H1 (cell line): ENCODE results near the gene DNAJB8. TPM values are rescaled to one million over a fixed set of nuclear protein-coding genes. Genes with fewer than 3 reads are reported as not detected.

Experiments used
- CTCF ChIA-PET: fragments of 300-600 bp; sonication (Branson Sonifier 250); formaldehyde crosslinking; loops from one replicate; lab custom pipeline; 2021; ENCODE audit not compliant: partially characterized antibody; lab: Charles Lee
- POLR2A ChIA-PET: fragments of 300-600 bp; sonication (Branson Sonifier 250); formaldehyde crosslinking; loops from one replicate; lab custom pipeline; 2021; ENCODE audit warnings: inconsistent platforms; ENCODE audit not compliant: partially characterized antibody; lab: Charles Lee
- DNase-seq, 2 experiments: peaks; one replicate each; pipeline versions ENCODE4 v3.0.0 to v3.0.0-alpha.2; 2010 to 2022; ENCODE audit warnings: low spot score in 2 of 2, low read depth in 1 of 2, mixed read lengths in 1 of 2
- FAIRE-seq: peaks from 2 replicates; lab custom pipeline; 2011; peaks lifted over from hg19 to GRCh38; lab: Jason Lieb, UNC
- H2AFZ ChIP-seq: 2 replicates; pipeline ENCODE4 v1.8.1; 2012; ENCODE audit warnings: low read length, inconsistent platforms
- H2AK5ac ChIP-seq: 2 replicates; pipeline ENCODE4 v1.6.1; 2013; ENCODE audit warnings: low read depth, low read length
- H2BK120ac ChIP-seq: replicated peaks from 2 replicates; pipeline ENCODE3; 2013; ENCODE audit warnings: low read depth, low read length, inconsistent platforms
- H2BK12ac ChIP-seq: 2 replicates; pipeline ENCODE4 v1.6.1; 2013; ENCODE audit warnings: low read depth, low read length
- H2BK15ac ChIP-seq: 2 replicates; pipeline ENCODE4 v1.6.1; 2013; ENCODE audit warnings: low read length
- H2BK20ac ChIP-seq: 2 replicates; pipeline ENCODE4 v1.6.1; 2013; ENCODE audit warnings: low read length
- H2BK5ac ChIP-seq: 2 replicates; pipeline ENCODE4 v1.6.1; 2013; ENCODE audit warnings: low read depth, low read length
- H3K14ac ChIP-seq: 2 replicates; pipeline ENCODE4 v1.6.1; 2013; ENCODE audit warnings: inconsistent platforms; ENCODE audit not compliant: insufficient read length
- H3K18ac ChIP-seq: 2 replicates; pipeline ENCODE4 v1.6.1; 2013; ENCODE audit warnings: low read length; ENCODE audit errors: extremely low read depth
- H3K23ac ChIP-seq: 2 replicates; pipeline ENCODE4 v1.6.1; 2013; ENCODE audit warnings: inconsistent platforms; ENCODE audit not compliant: insufficient read length
- H3K23me2 ChIP-seq: 2 replicates; pipeline ENCODE4 v1.6.1; 2013; ENCODE audit warnings: low read depth, low read length
- H3K27ac ChIP-seq: 2 replicates; pipeline ENCODE4 v1.6.1; 2011; ENCODE audit warnings: low read depth, low read length, inconsistent platforms
- H3K27me3 ChIP-seq, 4 experiments: replicated peaks in 1 of 4; 1 replicate in 1 of 4; 2 replicates in 3 of 4; pipeline versions ENCODE4 v1.6.1 to v1.8.1; 2011 to 2013; ENCODE audit warnings: low read length in 3 of 4, mild to moderate bottlenecking in 3 of 4, inconsistent platforms in 2 of 4, mixed read lengths in 2 of 4, moderate library complexity in 1 of 4; ENCODE audit not compliant: control insufficient read depth in 3 of 4, insufficient read depth in 3 of 4; ENCODE audit errors: extremely low read depth in 1 of 4
- H3K36me3 ChIP-seq, 4 experiments: 2 replicates each; pipeline versions ENCODE4 v1.6.1 to v1.8.1; 2011 to 2013; ENCODE audit warnings: mild to moderate bottlenecking in 4 of 4, low read length in 3 of 4, moderate library complexity in 2 of 4, control low read depth in 1 of 4, inconsistent platforms in 1 of 4; ENCODE audit not compliant: insufficient read depth in 4 of 4, control insufficient read depth in 2 of 4
- H3K4ac ChIP-seq: replicated peaks from 2 replicates; pipeline ENCODE3; 2013; ENCODE audit warnings: low read length, low read depth, mixed read lengths, inconsistent platforms; ENCODE audit not compliant: insufficient read length
- H3K4me1 ChIP-seq, 4 experiments: replicated peaks in 1 of 4; 1 replicate in 1 of 4; 2 replicates in 3 of 4; pipeline versions ENCODE4 v1.6.1 to v1.8.1; 2011 to 2013; ENCODE audit warnings: low read length in 3 of 4, inconsistent platforms in 2 of 4, mixed read lengths in 1 of 4; ENCODE audit not compliant: insufficient read depth in 4 of 4, control insufficient read depth in 3 of 4
- H3K4me2 ChIP-seq, 2 experiments: 2 replicates each; pipeline versions ENCODE4 v1.6.1 to v1.8.1; 2011 to 2013; ENCODE audit warnings: low read depth in 2 of 2, low read length in 2 of 2, control low read depth in 1 of 2, inconsistent platforms in 1 of 2, mild to moderate bottlenecking in 1 of 2; ENCODE audit not compliant: insufficient read depth in 1 of 2
- H3K4me3 ChIP-seq, 4 experiments: fragments of 200-600, 300-600 bp in 1 of 4; sonication (generic), shearing (Covaris generic), sonication (Bioruptor Twin) in 1 of 4; 2 replicates each; pipeline versions ENCODE4 v1.5.1 to v1.8.1; 2011 to 2016; ENCODE audit warnings: low read length in 4 of 4, low read depth in 3 of 4, control low read depth in 2 of 4, inconsistent platforms in 2 of 4, mild to moderate bottlenecking in 2 of 4, mixed read lengths in 1 of 4, moderate library complexity in 1 of 4; ENCODE audit not compliant: insufficient read depth in 2 of 4; ENCODE audit errors: extremely low read depth in 1 of 4
- H3K56ac ChIP-seq: replicated peaks from 2 replicates; pipeline ENCODE3; 2013; ENCODE audit warnings: low read depth, mild to moderate bottlenecking, mixed read lengths, low read length, inconsistent platforms; ENCODE audit not compliant: insufficient read length
- H3K79me1 ChIP-seq: 2 replicates; pipeline ENCODE4 v1.6.1; 2013; ENCODE audit warnings: low read depth, low read length, control low read depth
- H3K79me2 ChIP-seq, 2 experiments: 2 replicates each; pipeline versions ENCODE4 v1.6.1 to v1.8.1; 2012 to 2013; ENCODE audit warnings: low read length in 2 of 2, mild to moderate bottlenecking in 2 of 2, inconsistent platforms in 1 of 2; ENCODE audit not compliant: insufficient read depth in 2 of 2, control insufficient read depth in 1 of 2
- H3K9ac ChIP-seq, 4 experiments: replicated peaks in 1 of 4; 1 replicate in 1 of 4; 2 replicates in 3 of 4; pipeline versions ENCODE4 v1.6.1 to v1.8.1; 2011 to 2013; ENCODE audit warnings: low read depth in 3 of 4, low read length in 3 of 4, control low read depth in 2 of 4, mild to moderate bottlenecking in 2 of 4, moderate library complexity in 2 of 4, inconsistent platforms in 1 of 4; ENCODE audit errors: extremely low read depth in 1 of 4
- H3K9me3 ChIP-seq, 2 experiments: 2 replicates each; pipeline versions ENCODE4 v1.6.1 to v1.8.1; 2012 to 2013; ENCODE audit warnings: mild to moderate bottlenecking in 2 of 2, moderate library complexity in 2 of 2, control low read depth in 1 of 2, inconsistent platforms in 1 of 2, low read depth in 1 of 2, low read length in 1 of 2, mixed read lengths in 1 of 2; ENCODE audit not compliant: insufficient read depth in 2 of 2
- H4K20me1 ChIP-seq, 2 experiments: replicated peaks in 1 of 2; 2 replicates each; pipeline versions ENCODE3 to v1.8.1; 2011 to 2013; ENCODE audit warnings: inconsistent platforms in 2 of 2, low read length in 2 of 2, mild to moderate bottlenecking in 1 of 2; ENCODE audit not compliant: insufficient read depth in 2 of 2, control insufficient read depth in 1 of 2
- H4K5ac ChIP-seq: 2 replicates; pipeline ENCODE4 v1.6.1; 2013; ENCODE audit warnings: low read length, low read depth, mixed read lengths, inconsistent platforms; ENCODE audit not compliant: insufficient read length
- H4K8ac ChIP-seq: 2 replicates; pipeline ENCODE4 v1.8.0; 2013; ENCODE audit warnings: mild to moderate bottlenecking, moderate library complexity, low read length, inconsistent platforms; ENCODE audit not compliant: insufficient read depth; ENCODE audit errors: extremely low read depth
- H4K91ac ChIP-seq: replicated peaks from 2 replicates; pipeline ENCODE3; 2013; ENCODE audit warnings: low read length, mixed read lengths, inconsistent platforms; ENCODE audit not compliant: insufficient read length
- TCF12 ChIP-seq: IDR thresholded peaks from 2 replicates; pipeline ENCODE4 v1.6.1; 2011; ENCODE audit warnings: low read depth, mild to moderate bottlenecking, low read length
- WGBS, 2 experiments: shearing (Covaris generic) in 1 of 2; methylation state at CpG; one replicate each; pipeline versions ENCODE4 v1.1.6 to v1.1.7; 2013 to 2015; ENCODE audit warnings: low lambda C conversion rate in 2 of 2, mixed read lengths in 2 of 2, inconsistent platforms in 1 of 2, low coverage in 1 of 2, missing lambda C conversion rate in 1 of 2; ENCODE audit not compliant: insufficient replicate concordance in 2 of 2, insufficient coverage in 1 of 2, insufficient read length in 1 of 2; ENCODE audit errors: extremely low coverage in 1 of 2, missing lambda C conversion rate in 1 of 2; 5-methylcytosine and 5-hydroxymethylcytosine counted together
- polyA plus RNA-seq, 7 experiments: library from polyadenylated mRNA; depleted of rRNA in 3 of 7; stranded (reverse) in 5 of 7; unstranded in 2 of 7; fragments of >200 nt in 5 of 7; fragments of 200-250 nt in 2 of 7; gene quantifications; 1 replicate in 5 of 7; 2 replicates in 1 of 7; 4 replicates in 1 of 7; pipeline versions ENCODE4 v1.2.1 to v1.2.3, GENCODE V29; 2011 to 2013; ENCODE audit warnings: missing spikeins in 2 of 7, mixed read lengths in 2 of 7
- total RNA-seq: library from RNA; stranded (reverse); fragmentation: NEBNext Ultra II Directional; extraction: Animal tissue kit (Norgen Biotek cat#: 25700); gene quantifications from 2 replicates; pipeline ENCODE4 v1.2.1, GENCODE V29; 2021
- TF ChIP-seq, protein P1 (sequence below): IDR thresholded peaks from 2 replicates; pipeline ENCODE4 v1.6.1; 2012; ENCODE audit warnings: inconsistent platforms

The DNAJB8 gene
- total and polyA plus RNA-seq, 2 of the 8 experiments (the other 6 are each of a cell fraction or from before 2014, with no cell fraction given): not detected

DNA sequence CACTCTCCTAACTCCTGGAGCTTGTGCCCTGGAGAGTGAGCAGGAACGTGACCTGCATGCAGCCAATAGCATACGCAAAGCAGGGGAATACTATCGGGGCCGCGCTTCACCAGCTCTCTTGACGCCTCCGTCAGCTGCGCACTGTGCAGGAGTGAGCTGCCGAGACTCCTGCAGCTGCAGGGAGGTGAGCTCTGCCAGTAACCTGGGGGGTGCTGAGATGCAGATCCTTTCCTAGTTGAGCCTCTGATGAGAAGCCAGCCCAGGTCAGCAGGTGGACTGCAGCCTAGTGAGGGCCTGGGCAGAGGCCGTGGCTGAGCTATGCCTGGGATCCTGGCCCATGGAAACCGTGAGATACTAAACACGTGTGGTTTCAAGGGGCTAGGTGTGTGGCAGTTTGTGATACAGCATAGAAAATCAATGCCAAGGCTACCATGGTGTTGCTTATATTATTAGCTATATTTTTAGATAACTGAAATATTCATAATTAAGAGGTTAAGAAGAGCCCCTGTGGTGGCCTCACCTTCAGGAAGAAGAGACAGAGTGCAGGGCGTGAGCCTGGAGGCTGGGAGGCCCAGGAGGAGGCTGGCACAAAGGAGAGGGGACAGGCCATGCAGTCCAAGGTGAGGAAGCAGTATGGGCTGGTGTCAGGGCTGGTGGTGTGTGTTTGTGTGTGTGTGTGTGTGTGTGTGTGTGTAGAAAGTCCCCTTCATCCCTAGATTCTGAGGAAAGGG lies 5.9 kb upstream of the DNAJB8 start:
- WGBS, 2 experiments: 83% methylated on average over 13 of the region's 13 CpGs; no CpG with 5 or more reads in 1 of the 2 experiments

More for the DNA sequence above, 5.9 kb upstream of the DNAJB8 start:
- Histone ChIP-seq H3K23me2 (peaks cover 2% of the 10 kb centered on the region; the same call in 1 of the 2 replicates), H4K5ac (no peak overlapping the region), H3K18ac (no peak overlapping the region), H2BK20ac (no peak overlapping the region), H3K36me3 (no peaks in the 10 kb centered on the region), H2AFZ (no peak overlapping the region), H4K91ac (no peak overlapping the region), H3K23ac (no peak overlapping the region), H3K56ac (no peak overlapping the region), H2BK5ac (no peak overlapping the region), H3K79me1 (no peaks in the 10 kb centered on the region; the same call in 1 of the 2 replicates), H3K27ac (no peak overlapping the region), H3K9ac (no peak overlapping the region), H3K4me1 (peaks cover 0 to 17% (median 4%) of the 10 kb centered on the region in 4 experiments; a peak in 5 of 7 replicates), H4K20me1 (peaks cover 2 to 3% of the 10 kb centered on the region in 2 experiments), H4K8ac (no peak overlapping the region), H2BK15ac (no peak overlapping the region), H2BK120ac (no peak overlapping the region), H3K4me3 (no peak overlapping the region), H3K27me3 (peaks cover 41 to 80% (median 74%) of the 10 kb centered on the region in 4 experiments), H3K9me3 (0 out of 4 replicates have a peak, but pooled peaks cover 0 to 3% of the 10 kb centered on the region in 2 experiments), H3K79me2 (no peaks in the 10 kb centered on the region), H2AK5ac (no peak overlapping the region), H2BK12ac (no peak overlapping the region), H3K4me2 (peak overlapping the region in 1 of 2 experiments; percentile 38; a peak in 2 of 4 replicates)
- POLR2A ChIA-PET: interaction anchor here (0.9 kb wide), 1 partner anchor 30 kb away, joined by 3 read pairs; no protein-coding TSS in a partner anchor
- FAIRE-seq: no peak
- no peak for DNase-seq
- CTCF ChIA-PET: interaction anchor here (0.6 to 2.0 kb wide), 9 partner anchors 9 to 45 kb away, joined by 3 to 11 read pairs (median 4); no protein-coding TSS in a partner anchor
- TF ChIP-seq TCF12: no peak
- TF ChIP-seq, protein P1, sequence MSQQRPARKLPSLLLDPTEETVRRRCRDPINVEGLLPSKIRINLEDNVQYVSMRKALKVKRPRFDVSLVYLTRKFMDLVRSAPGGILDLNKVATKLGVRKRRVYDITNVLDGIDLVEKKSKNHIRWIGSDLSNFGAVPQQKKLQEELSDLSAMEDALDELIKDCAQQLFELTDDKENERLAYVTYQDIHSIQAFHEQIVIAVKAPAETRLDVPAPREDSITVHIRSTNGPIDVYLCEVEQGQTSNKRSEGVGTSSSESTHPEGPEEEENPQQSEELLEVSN: 0 out of 2 replicates have a peak, but pooled peaks have one; percentile 33
- TF ChIP-seq, all 59 proteins: peak for 1
- Histone ChIP-seq H3K14ac (no peak overlapping the region), H3K4ac (no peak overlapping the region)
